ENCODE data around the gene KCNK13.
A peak's percentile ranks its signal among the peaks of the same experiment; 100 is the strongest.
"Not testable (repeated sequence)": the region's sequence is repeated elsewhere in the genome, so short reads cannot be mapped to it uniquely, and the experiment has no call there.

Gene KCNK13

GRCh38 chr14:90062127-90062794, 467 bp downstream of the KCNK13 start:
- DNase-seq, result no peak

GRCh38 chr14:90062822-90063539, 1.2 kb downstream of the KCNK13 start:
- DNase-seq, result no peak

GRCh38 chr14:90072350-90072749, 10.6 kb downstream of the KCNK13 start:
- DNase-seq, result no peak

- no peak for DNase-seq
Measured at GRCh38 chr14:90079576-90079975, 17.8 kb downstream of the KCNK13 start.

- DNase-seq, result peak; percentile 19
Measured at GRCh38 chr14:90087433-90087832, 25.6 kb downstream of the KCNK13 start.

GRCh38 chr14:90088176-90088575, 26.4 kb downstream of the KCNK13 start:
- no peak for DNase-seq

- DNase-seq, result not testable (repeated sequence)
Measured at GRCh38 chr14:90089486-90089885, 27.7 kb downstream of the KCNK13 start.

GRCh38 chr14:90091393-90091792, 29.6 kb downstream of the KCNK13 start:
- no peak for DNase-seq

- DNase-seq, result no peak
Measured at GRCh38 chr14:90093942-90094595, 32.3 kb downstream of the KCNK13 start.

GRCh38 chr14:90095096-90095495, 33.3 kb downstream of the KCNK13 start:
- DNase-seq, result no peak

- DNase-seq, result no peak
Measured at GRCh38 chr14:90096566-90096965, 34.8 kb downstream of the KCNK13 start.

- DNase-seq, result no peak
Measured at GRCh38 chr14:90103808-90104207, 42.0 kb downstream of the KCNK13 start.

GRCh38 chr14:90105756-90106155, 44.0 kb downstream of the KCNK13 start:
- DNase-seq, result no peak

GRCh38 chr14:90107789-90108188, 46.0 kb downstream of the KCNK13 start:
- DNase-seq, result no peak

- DNase-seq, result no peak
Measured at GRCh38 chr14:90109858-90110257, 48.1 kb downstream of the KCNK13 start.

- DNase-seq, result no peak
Measured at GRCh38 chr14:90111895-90112534, 50.2 kb downstream of the KCNK13 start.

GRCh38 chr14:90114554-90114953, 52.8 kb downstream of the KCNK13 start:
- no peak for DNase-seq

GRCh38 chr14:90115780-90116179, 54.0 kb downstream of the KCNK13 start:
- no peak for DNase-seq

- no peak for DNase-seq
Measured at GRCh38 chr14:90116444-90116843, 54.6 kb downstream of the KCNK13 start.

GRCh38 chr14:90118027-90118426, 56.2 kb downstream of the KCNK13 start:
- DNase-seq, result no peak

GRCh38 chr14:90126260-90126659, 64.5 kb downstream of the KCNK13 start:
- DNase-seq, result no peak

- no peak for DNase-seq
Measured at GRCh38 chr14:90132821-90133570, 71.2 kb downstream of the KCNK13 start.

GRCh38 chr14:90136904-90137303, 75.1 kb downstream of the KCNK13 start:
- DNase-seq, result no peak
